Parathyroid adenoma (tissue), 2 donors: ENCODE results near the gene SARDH.

ENCODE experiments used
- H2AFZ ChIP-seq: fragments of 300-600 bp; sonication (generic); one replicate; pipeline ENCODE4 v1.7.0; 2017; ENCODE audit warnings: antibody characterized with exemption, mild to moderate bottlenecking
- H3K27ac ChIP-seq: fragments of 300-600 bp; sonication (generic); one replicate; pipeline ENCODE4 v1.7.0; 2017
- H3K27me3 ChIP-seq: fragments of 300-600 bp; sonication (generic); one replicate; pipeline ENCODE4 v1.7.0; 2017; ENCODE audit warnings: low read length; ENCODE audit not compliant: control insufficient read depth, insufficient read depth
- H3K36me3 ChIP-seq: fragments of 300-600 bp; sonication (generic); one replicate; pipeline ENCODE4 v1.7.0; 2017; ENCODE audit warnings: low read length; ENCODE audit not compliant: control insufficient read depth, insufficient read depth
- H3K4me1 ChIP-seq: fragments of 300-600 bp; sonication (generic); one replicate; pipeline ENCODE4 v1.7.0; 2017; ENCODE audit warnings: control low read depth
- H3K4me2 ChIP-seq: fragments of 300-600 bp; sonication (generic); one replicate; pipeline ENCODE4 v1.7.0; 2017; ENCODE audit warnings: low read length
- H3K4me3 ChIP-seq: fragments of 300-600 bp; sonication (generic); one replicate; pipeline ENCODE4 v1.7.0; 2017; ENCODE audit warnings: low read depth, low read length
- H3K79me2 ChIP-seq: fragments of 300-600 bp; sonication (generic); one replicate; pipeline ENCODE4 v1.7.0; 2017; ENCODE audit warnings: control low read depth
- H3K9ac ChIP-seq: fragments of 300-600 bp; sonication (generic); one replicate; pipeline ENCODE4 v1.7.0; 2017; ENCODE audit warnings: mild to moderate bottlenecking
- H3K9me3 ChIP-seq: fragments of 300-600 bp; sonication (generic); one replicate; pipeline ENCODE4 v1.7.0; 2017; ENCODE audit warnings: low read length; ENCODE audit not compliant: control insufficient read depth
- TF ChIP-seq, protein P1 (sequence below): fragments of 300-600 bp; sonication (generic); IDR thresholded peaks from one replicate; pipeline ENCODE4 v1.7.0; 2017; ENCODE audit warnings: antibody characterized with exemption, mild to moderate bottlenecking
- donor health status: primary hyperparathyroidism.

Gene SARDH

DNA sequence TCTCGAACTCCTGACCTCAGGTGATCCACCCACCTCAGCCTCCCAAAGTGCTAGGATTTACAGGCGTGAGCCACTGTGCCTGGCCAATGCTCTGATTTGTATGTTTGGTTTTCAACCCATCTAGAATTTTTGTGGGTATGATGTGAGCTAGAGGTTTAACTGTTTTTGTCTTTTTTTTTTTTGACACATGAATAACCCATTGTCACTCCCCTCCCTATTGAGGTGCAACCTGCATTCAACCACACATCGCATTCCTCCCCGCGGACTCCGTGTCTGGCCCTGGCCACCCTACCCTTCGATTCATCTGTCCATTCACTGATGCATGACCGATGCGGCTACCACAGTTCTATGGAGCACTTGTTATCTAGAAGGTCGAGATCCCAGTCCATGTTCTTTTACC lies 119.4 kb downstream of the SARDH start:
- H3K27ac ChIP-seq: no peak overlapping the region
- no peaks in the 10 kb centered on the region for H3K79me2 ChIP-seq
- no peak overlapping the region for H2AFZ ChIP-seq
- no peaks in the 10 kb centered on the region for H3K9me3 ChIP-seq
- no peak overlapping the region for H3K9ac ChIP-seq
- TF ChIP-seq, protein P1, sequence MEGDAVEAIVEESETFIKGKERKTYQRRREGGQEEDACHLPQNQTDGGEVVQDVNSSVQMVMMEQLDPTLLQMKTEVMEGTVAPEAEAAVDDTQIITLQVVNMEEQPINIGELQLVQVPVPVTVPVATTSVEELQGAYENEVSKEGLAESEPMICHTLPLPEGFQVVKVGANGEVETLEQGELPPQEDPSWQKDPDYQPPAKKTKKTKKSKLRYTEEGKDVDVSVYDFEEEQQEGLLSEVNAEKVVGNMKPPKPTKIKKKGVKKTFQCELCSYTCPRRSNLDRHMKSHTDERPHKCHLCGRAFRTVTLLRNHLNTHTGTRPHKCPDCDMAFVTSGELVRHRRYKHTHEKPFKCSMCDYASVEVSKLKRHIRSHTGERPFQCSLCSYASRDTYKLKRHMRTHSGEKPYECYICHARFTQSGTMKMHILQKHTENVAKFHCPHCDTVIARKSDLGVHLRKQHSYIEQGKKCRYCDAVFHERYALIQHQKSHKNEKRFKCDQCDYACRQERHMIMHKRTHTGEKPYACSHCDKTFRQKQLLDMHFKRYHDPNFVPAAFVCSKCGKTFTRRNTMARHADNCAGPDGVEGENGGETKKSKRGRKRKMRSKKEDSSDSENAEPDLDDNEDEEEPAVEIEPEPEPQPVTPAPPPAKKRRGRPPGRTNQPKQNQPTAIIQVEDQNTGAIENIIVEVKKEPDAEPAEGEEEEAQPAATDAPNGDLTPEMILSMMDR: no peak
- H3K4me1 ChIP-seq: no peaks in the 10 kb centered on the region
- H3K4me3 ChIP-seq: no peak overlapping the region
- no peaks in the 10 kb centered on the region for H3K36me3 ChIP-seq
- no peak overlapping the region for H3K4me2 ChIP-seq
- H3K27me3 ChIP-seq: no peaks in the 10 kb centered on the region

DNA sequence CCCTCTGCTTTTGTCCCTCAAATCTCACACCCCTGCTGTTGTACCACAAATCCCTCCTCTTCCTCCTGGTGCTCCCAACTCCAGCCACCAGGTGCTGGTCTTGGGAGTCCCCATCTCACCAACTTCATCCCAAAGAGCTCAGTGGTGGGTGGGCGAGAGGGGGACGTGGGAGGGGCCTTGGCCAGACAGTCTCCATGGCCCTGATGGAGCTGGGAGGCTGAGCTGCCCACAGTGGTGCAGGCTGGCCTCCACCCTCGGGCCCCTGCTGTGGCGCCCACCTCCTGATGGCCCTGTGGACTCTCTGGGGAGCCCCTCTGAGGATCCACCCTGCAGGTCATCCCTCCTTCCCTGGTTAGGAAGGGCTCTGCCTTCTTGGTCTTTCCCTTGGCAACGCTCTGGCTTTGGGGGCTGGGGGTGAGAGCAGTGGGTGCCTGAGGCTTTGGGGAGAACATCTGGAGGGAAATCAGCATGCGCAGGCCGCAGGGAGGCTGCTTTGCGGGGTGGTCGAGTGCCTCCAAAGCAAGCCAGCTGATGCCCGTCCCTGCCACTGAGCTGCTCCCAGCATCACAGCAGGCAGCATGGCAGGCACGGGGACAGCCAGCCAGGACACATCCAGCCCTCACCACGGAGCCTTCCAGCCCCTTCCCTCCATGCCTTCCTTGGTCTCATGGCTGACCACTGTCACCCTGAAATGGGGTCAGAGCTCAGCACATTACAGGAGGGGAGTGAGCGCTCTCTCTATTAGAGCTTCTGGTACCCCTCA lies 121.3 kb downstream of the SARDH start:
- H3K27me3 ChIP-seq: no peaks in the 10 kb centered on the region
- TF ChIP-seq, protein P1: no peak
- H3K4me1 ChIP-seq: no peaks in the 10 kb centered on the region
- no peak overlapping the region for H3K4me3 ChIP-seq
- H3K9ac ChIP-seq: no peak overlapping the region
- H3K4me2 ChIP-seq: no peak overlapping the region
- no peaks in the 10 kb centered on the region for H3K79me2 ChIP-seq
- no peak overlapping the region for H2AFZ ChIP-seq
- H3K36me3 ChIP-seq: no peaks in the 10 kb centered on the region
- no peak overlapping the region for H3K27ac ChIP-seq
- no peaks in the 10 kb centered on the region for H3K9me3 ChIP-seq

DNA sequence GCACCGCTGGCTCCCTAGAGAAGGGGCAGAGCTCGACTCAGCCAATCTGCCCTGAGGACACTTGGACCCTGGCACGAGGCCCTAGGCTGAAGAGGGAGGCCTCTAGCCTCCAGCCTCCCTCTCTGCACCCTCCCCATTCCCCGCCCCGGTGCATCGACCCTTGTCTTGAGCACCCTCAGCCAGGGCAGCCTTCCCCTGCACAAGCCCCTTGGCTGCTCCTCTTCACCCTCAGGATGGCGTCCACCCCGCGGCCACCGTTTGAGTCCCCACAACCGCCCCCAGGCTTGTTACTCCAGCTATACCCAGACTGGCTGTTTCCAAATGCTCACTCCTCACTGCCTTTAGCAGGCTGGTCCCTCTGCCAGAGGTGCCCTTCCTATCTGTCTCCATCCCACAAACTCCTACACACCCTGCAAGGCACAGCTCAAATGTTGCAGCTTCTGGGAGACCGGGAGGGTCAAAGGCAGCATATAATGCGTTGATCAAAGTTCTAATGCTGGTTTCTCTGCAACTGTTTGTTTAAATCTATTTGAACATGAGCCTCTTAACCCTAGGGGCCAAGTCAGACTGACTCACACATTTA lies 122.5 kb downstream of the SARDH start:
- no peaks in the 10 kb centered on the region for H3K27me3 ChIP-seq
- H3K4me3 ChIP-seq: no peak overlapping the region
- H3K27ac ChIP-seq: no peak overlapping the region
- no peaks in the 10 kb centered on the region for H3K9me3 ChIP-seq
- no peaks in the 10 kb centered on the region for H3K79me2 ChIP-seq
- H3K36me3 ChIP-seq: no peaks in the 10 kb centered on the region
- no peaks in the 10 kb centered on the region for H3K4me1 ChIP-seq
- H3K4me2 ChIP-seq: no peak overlapping the region
- TF ChIP-seq, protein P1: no peak
- no peak overlapping the region for H3K9ac ChIP-seq
- H2AFZ ChIP-seq: no peak overlapping the region

DNA sequence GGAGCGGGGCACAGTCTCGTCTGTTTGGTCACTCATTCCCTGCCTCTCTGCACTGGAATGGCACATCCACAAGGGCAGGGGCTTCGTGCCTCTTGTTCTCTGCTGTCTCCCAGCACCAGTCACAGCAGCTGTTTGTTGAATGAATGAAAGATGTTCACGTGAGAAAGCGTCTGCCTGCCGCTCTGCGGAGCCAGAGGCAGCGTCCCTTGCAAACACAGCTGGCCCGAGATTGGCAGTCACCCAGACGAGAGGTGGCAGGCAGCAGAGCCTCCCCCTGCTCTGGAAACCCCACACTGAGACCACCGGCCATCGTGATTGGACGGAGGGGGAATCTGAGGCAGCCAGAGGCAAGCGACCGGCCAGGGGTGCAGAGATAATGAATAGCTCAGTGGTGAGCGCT lies 123.0 kb downstream of the SARDH start:
- no peaks in the 10 kb centered on the region for H3K4me1 ChIP-seq
- H3K4me3 ChIP-seq: no peak overlapping the region
- no peaks in the 10 kb centered on the region for H3K9me3 ChIP-seq
- TF ChIP-seq, protein P1: no peak
- H3K27me3 ChIP-seq: no peaks in the 10 kb centered on the region
- no peak overlapping the region for H2AFZ ChIP-seq
- H3K36me3 ChIP-seq: no peaks in the 10 kb centered on the region
- H3K9ac ChIP-seq: no peak overlapping the region
- no peak overlapping the region for H3K4me2 ChIP-seq
- H3K27ac ChIP-seq: no peak overlapping the region
- no peaks in the 10 kb centered on the region for H3K79me2 ChIP-seq

DNA sequence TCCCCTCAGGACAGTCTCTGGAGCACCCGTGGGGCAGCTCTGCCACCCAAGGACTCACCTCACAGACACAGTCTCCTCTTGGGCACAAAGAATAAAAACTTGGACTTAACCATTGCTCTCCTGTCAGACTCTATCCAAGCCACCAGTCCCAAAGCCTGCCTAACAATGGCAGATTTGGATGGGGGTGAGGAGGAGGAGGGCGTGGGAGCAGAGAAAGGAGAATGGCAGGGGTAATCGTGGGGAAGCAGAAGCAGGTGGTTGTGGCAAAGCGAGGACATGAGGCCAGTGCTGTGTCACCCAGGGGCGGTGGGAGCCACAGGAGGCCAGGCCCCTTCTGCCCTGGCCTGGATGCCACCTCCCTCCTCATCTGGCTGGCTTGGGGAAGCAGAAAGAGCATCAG lies 123.5 kb downstream of the SARDH start:
- TF ChIP-seq, protein P1: no peak
- H3K27me3 ChIP-seq: no peaks in the 10 kb centered on the region
- H3K4me3 ChIP-seq: no peak overlapping the region
- H3K79me2 ChIP-seq: no peaks in the 10 kb centered on the region
- no peaks in the 10 kb centered on the region for H3K9me3 ChIP-seq
- H2AFZ ChIP-seq: no peak overlapping the region
- no peaks in the 10 kb centered on the region for H3K36me3 ChIP-seq
- no peak overlapping the region for H3K9ac ChIP-seq
- H3K27ac ChIP-seq: no peak overlapping the region
- H3K4me2 ChIP-seq: no peak overlapping the region
- H3K4me1 ChIP-seq: no peaks in the 10 kb centered on the region
